CD14-positive monocyte (primary cell): ENCODE results near the gene IFNB1. TPM values are rescaled to one million over a fixed set of nuclear protein-coding genes. Genes with fewer than 3 reads are reported as not detected.
A peak's percentile ranks its signal among the peaks of the same experiment; 100 is the strongest.

Source experiments
- DNase-seq, 3 donors: peaks; one replicate each; pipeline ENCODE4 v3.0.0-alpha.2; 2011 to 2022
- H2AFZ ChIP-seq: 2 replicates; pipeline ENCODE4 v1.6.0; 2012; ENCODE audit warnings: mild to moderate bottlenecking, low read depth, low read length, inconsistent platforms; ENCODE audit not compliant: insufficient read depth, poor library complexity, severe bottlenecking
- H3K27ac ChIP-seq, 2 donors: 1 replicate in 1 of 2; 2 replicates in 1 of 2; pipeline ENCODE4 v1.5.1; 2012 to 2013; ENCODE audit warnings: low read length in 2 of 2, control low read depth in 1 of 2, inconsistent platforms in 1 of 2, low read depth in 1 of 2, mild to moderate bottlenecking in 1 of 2
- H3K27me3 ChIP-seq, 2 donors: one replicate each; pipeline versions ENCODE4 v1.6.0 to v1.6.1; 2011 to 2013; ENCODE audit warnings: low read length in 2 of 2; ENCODE audit not compliant: control insufficient read depth in 2 of 2, insufficient read depth in 2 of 2
- H3K36me3 ChIP-seq, 2 donors: replicated peaks in 1 of 2; 1 replicate in 1 of 2; 2 replicates in 1 of 2; pipeline versions ENCODE4 v1.5.1 to v1.6.1; 2012 to 2013; ENCODE audit warnings: low read length in 2 of 2, control low read depth in 1 of 2, inconsistent platforms in 1 of 2, mild to moderate bottlenecking in 1 of 2; ENCODE audit not compliant: insufficient read depth in 2 of 2, control insufficient read depth in 1 of 2
- H3K4me1 ChIP-seq, 2 donors: 1 replicate in 1 of 2; 2 replicates in 1 of 2; pipeline versions ENCODE4 v1.5.1 to v1.6.1; 2012 to 2013; ENCODE audit warnings: low read length in 2 of 2, control low read depth in 1 of 2, inconsistent platforms in 1 of 2, mild to moderate bottlenecking in 1 of 2, moderate library complexity in 1 of 2; ENCODE audit not compliant: insufficient read depth in 2 of 2, control insufficient read depth in 1 of 2
- H3K4me2 ChIP-seq: replicated peaks from 2 replicates; pipeline ENCODE3; 2012; ENCODE audit warnings: low read length, moderate library complexity, mild to moderate bottlenecking; ENCODE audit not compliant: poor library complexity, severe bottlenecking; ENCODE audit errors: extremely low read depth
- H3K4me3 ChIP-seq, 3 experiments: fragments of 200-600 bp in 1 of 3; sonication (generic) in 1 of 3; replicated peaks in 1 of 3; 1 replicate in 2 of 3; 2 replicates in 1 of 3; pipeline ENCODE4 v1.5.1; 2011 to 2013; ENCODE audit warnings: low read length in 3 of 3, mild to moderate bottlenecking in 3 of 3, control low read depth in 2 of 3, low read depth in 2 of 3, inconsistent platforms in 1 of 3, moderate library complexity in 1 of 3
- H3K79me2 ChIP-seq: 2 replicates; pipeline ENCODE4 v1.6.0; 2012; ENCODE audit warnings: mild to moderate bottlenecking, control low read depth, inconsistent platforms, low read length, moderate library complexity; ENCODE audit not compliant: insufficient read depth
- H3K9ac ChIP-seq: 2 replicates; pipeline ENCODE4 v1.6.0; 2017; ENCODE audit warnings: low read length, mild to moderate bottlenecking; ENCODE audit not compliant: insufficient read depth, poor library complexity, severe bottlenecking
- H3K9me3 ChIP-seq, 2 donors: replicated peaks in 1 of 2; 1 replicate in 1 of 2; 2 replicates in 1 of 2; pipeline versions ENCODE4 v1.5.1 to v1.6.1; 2012 to 2013; ENCODE audit warnings: low read length in 2 of 2, control low read depth in 1 of 2; ENCODE audit not compliant: control insufficient read depth in 1 of 2, insufficient read depth in 1 of 2
- H4K20me1 ChIP-seq: 2 replicates; pipeline ENCODE4 v1.6.0; 2012; ENCODE audit warnings: mild to moderate bottlenecking, low read length, control low read depth, moderate library complexity; ENCODE audit not compliant: insufficient read depth
- H3K27ac Mint-ChIP-seq, 7 donors: one replicate each; pipeline ENCODE4 v1.8.0; 2020; ENCODE audit warnings: mild to moderate bottlenecking in 7 of 7, mixed read lengths in 7 of 7, moderate library complexity in 6 of 7, inconsistent platforms in 2 of 7
- H3K27me3 Mint-ChIP-seq, 3 donors: one replicate each; pipeline ENCODE4 v1.8.0; 2021 to 2022; ENCODE audit warnings: low read depth in 3 of 3, mild to moderate bottlenecking in 3 of 3, mixed read lengths in 3 of 3, moderate library complexity in 3 of 3, inconsistent platforms in 1 of 3
- H3K36me3 Mint-ChIP-seq, 2 donors: one replicate each; pipeline ENCODE4 v1.8.0; 2020; ENCODE audit warnings: mixed read lengths in 2 of 2, inconsistent platforms in 1 of 2, mild to moderate bottlenecking in 1 of 2
- H3K4me1 Mint-ChIP-seq: one replicate; pipeline ENCODE4 v1.8.0; 2020; ENCODE audit warnings: mild to moderate bottlenecking, mixed read lengths
- H3K4me3 Mint-ChIP-seq, 2 donors: one replicate each; pipeline ENCODE4 v1.8.0; 2020; ENCODE audit warnings: mild to moderate bottlenecking in 2 of 2, mixed read lengths in 2 of 2, moderate library complexity in 1 of 2
- H3K9me3 Mint-ChIP-seq, 7 donors: one replicate each; pipeline ENCODE4 v1.8.0; 2020 to 2022; ENCODE audit warnings: mixed read lengths in 7 of 7, mild to moderate bottlenecking in 6 of 7, moderate library complexity in 6 of 7, inconsistent platforms in 2 of 7
- WGBS: methylation state at CpG from one replicate; pipeline ENCODE4 v1.1.5; 2013; ENCODE audit warnings: missing lambda C conversion rate; ENCODE audit not compliant: insufficient coverage; 5-methylcytosine and 5-hydroxymethylcytosine counted together
- intact Hi-C, 2 donors: fragments of 100-400 bp; cut with micrococcal nuclease; formaldehyde crosslinking; loops; one replicate each; pipeline versions ENCODE4 v1.15.0 to v1.15.1; 2023
- polyA plus RNA-seq, 3 donors: library from polyadenylated mRNA; depleted of rRNA in 1 of 3; unstranded in 2 of 3; stranded (reverse) in 1 of 3; fragments of 300-500 nt in 2 of 3; fragments of >200 nt in 1 of 3; fragmentation: Illumina TruSeq in 2 of 3; gene quantifications; 1 replicate in 2 of 3; 2 replicates in 1 of 3; pipeline ENCODE4 v1.2.3, GENCODE V29; 2012 to 2021
- TF ChIP-seq, protein P1 (sequence below): fragments of 200-600 bp; IDR thresholded peaks from one replicate; pipeline ENCODE4 v1.8.0; 2022; ENCODE audit warnings: antibody characterized with exemption, mild to moderate bottlenecking

IFNB1 gene
- polyA plus RNA-seq, 3 donors: not detected

- H3K36me3 Mint-ChIP-seq: no peaks in the 10 kb centered on the region
These were observed 7.6 kb downstream of the IFNB1 start for GRCh38 chr9:21070171-21070571.

GRCh38 chr9:21060919-21061561, 16.7 kb downstream of the IFNB1 start:
- no peaks in the 10 kb centered on the region for H3K27me3 Mint-ChIP-seq
- no peak overlapping the region for H3K4me3 ChIP-seq
- no peak for DNase-seq
- intact Hi-C loops: no loop called here
- no peak overlapping the region for H3K9ac ChIP-seq
- H4K20me1 ChIP-seq: no peaks in the 10 kb centered on the region
- no peak overlapping the region for H3K27ac ChIP-seq
- H3K4me3 Mint-ChIP-seq: no peak overlapping the region
- H3K4me2 ChIP-seq: no peak overlapping the region
- no peaks in the 10 kb centered on the region for H3K36me3 Mint-ChIP-seq
- no peaks in the 10 kb centered on the region for H3K9me3 ChIP-seq
- TF ChIP-seq, protein P1, sequence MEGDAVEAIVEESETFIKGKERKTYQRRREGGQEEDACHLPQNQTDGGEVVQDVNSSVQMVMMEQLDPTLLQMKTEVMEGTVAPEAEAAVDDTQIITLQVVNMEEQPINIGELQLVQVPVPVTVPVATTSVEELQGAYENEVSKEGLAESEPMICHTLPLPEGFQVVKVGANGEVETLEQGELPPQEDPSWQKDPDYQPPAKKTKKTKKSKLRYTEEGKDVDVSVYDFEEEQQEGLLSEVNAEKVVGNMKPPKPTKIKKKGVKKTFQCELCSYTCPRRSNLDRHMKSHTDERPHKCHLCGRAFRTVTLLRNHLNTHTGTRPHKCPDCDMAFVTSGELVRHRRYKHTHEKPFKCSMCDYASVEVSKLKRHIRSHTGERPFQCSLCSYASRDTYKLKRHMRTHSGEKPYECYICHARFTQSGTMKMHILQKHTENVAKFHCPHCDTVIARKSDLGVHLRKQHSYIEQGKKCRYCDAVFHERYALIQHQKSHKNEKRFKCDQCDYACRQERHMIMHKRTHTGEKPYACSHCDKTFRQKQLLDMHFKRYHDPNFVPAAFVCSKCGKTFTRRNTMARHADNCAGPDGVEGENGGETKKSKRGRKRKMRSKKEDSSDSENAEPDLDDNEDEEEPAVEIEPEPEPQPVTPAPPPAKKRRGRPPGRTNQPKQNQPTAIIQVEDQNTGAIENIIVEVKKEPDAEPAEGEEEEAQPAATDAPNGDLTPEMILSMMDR: no peak
- H3K79me2 ChIP-seq: no peaks in the 10 kb centered on the region
- H3K4me1 ChIP-seq: peaks cover 4 to 7% of the 10 kb centered on the region in 2 donors
- H3K27me3 ChIP-seq: no peaks in the 10 kb centered on the region
- H3K4me1 Mint-ChIP-seq: peaks cover 10% of the 10 kb centered on the region
- peak overlapping the region in 1 of 7 donors; percentile 40 for H3K27ac Mint-ChIP-seq
- H3K36me3 ChIP-seq: no peaks in the 10 kb centered on the region
- H2AFZ ChIP-seq: no peak overlapping the region
- WGBS: 0% methylated on average over 1 of the region's 2 CpGs
- peaks cover 0 to 3% (median 0%) of the 10 kb centered on the region in 7 donors for H3K9me3 Mint-ChIP-seq

More at GRCh38 chr9:21070171-21070571, 7.6 kb downstream of the IFNB1 start:
- Histone ChIP-seq H3K9ac (no peak overlapping the region), H3K79me2 (no peaks in the 10 kb centered on the region), H4K20me1 (no peaks in the 10 kb centered on the region), H3K4me3 (peak overlapping the region in 1 of 3 experiments; percentile 23), H3K36me3 (no peaks in the 10 kb centered on the region), H3K27ac (no peak overlapping the region), H3K27me3 (no peaks in the 10 kb centered on the region), H3K4me2 (peak overlapping the region; percentile 36), H3K9me3 (no peaks in the 10 kb centered on the region), H3K4me1 (peaks cover 5 to 8% of the 10 kb centered on the region in 2 donors), H2AFZ (peak overlapping the region; percentile 46)
- H3K27ac Mint-ChIP-seq: no peak overlapping the region
- WGBS: 0% methylated on average over 3 of the region's 4 CpGs
- intact Hi-C loops: no loop called here
- H3K27me3 Mint-ChIP-seq: peaks cover 0 to 3% (median 2%) of the 10 kb centered on the region in 3 donors
- H3K9me3 Mint-ChIP-seq: peaks cover 0 to 2% (median 0%) of the 10 kb centered on the region in 7 donors
- H3K4me1 Mint-ChIP-seq: peaks cover 12% of the 10 kb centered on the region
- TF ChIP-seq, protein P1: peak; percentile 37
- peak in 1 of 3 donors; percentile 9 for DNase-seq
- peak overlapping the region in 1 of 2 donors; percentile 47 for H3K4me3 Mint-ChIP-seq
